Hepatocyte (in vitro differentiated cells): ENCODE data around the gene CMTM5. TPM values are rescaled to one million over a fixed set of nuclear protein-coding genes. Genes with fewer than 3 reads are reported as not detected.

ENCODE experiments used
- DNase-seq: peaks from one replicate; pipeline ENCODE4 v3.0.0-alpha.2; 2016; ENCODE audit warnings: low spot score
- H2AFZ ChIP-seq: fragments of 200-600 bp; sonication (generic); 2 replicates; pipeline ENCODE4 v1.6.0; 2016; ENCODE audit warnings: antibody characterized with exemption, mild to moderate bottlenecking
- H3K27ac ChIP-seq: fragments of 200-600 bp; sonication (generic); 2 replicates; pipeline ENCODE4 v1.5.1; 2016; ENCODE audit warnings: mild to moderate bottlenecking
- H3K27me3 ChIP-seq: fragments of 200-600 bp; sonication (generic); 2 replicates; pipeline ENCODE4 v1.6.1; 2016
- H3K36me3 ChIP-seq: fragments of 200-600 bp; sonication (generic); replicated peaks from 2 replicates; pipeline ENCODE4 v1.5.1; 2016; ENCODE audit warnings: low read depth; ENCODE audit not compliant: insufficient read depth
- H3K4me1 ChIP-seq: fragments of 200-600 bp; sonication (generic); 2 replicates; pipeline ENCODE4 v1.5.1; 2016; ENCODE audit warnings: mild to moderate bottlenecking, moderate library complexity; ENCODE audit not compliant: insufficient read depth
- H3K4me2 ChIP-seq: fragments of 200-600 bp; sonication (generic); 2 replicates; pipeline ENCODE4 v1.6.0; 2016
- H3K4me3 ChIP-seq: fragments of 200-600 bp; sonication (generic); 2 replicates; pipeline ENCODE4 v1.5.1; 2016; ENCODE audit warnings: mild to moderate bottlenecking
- H3K79me2 ChIP-seq: fragments of 200-600 bp; sonication (generic); 2 replicates; pipeline ENCODE4 v1.6.0; 2017; ENCODE audit warnings: mild to moderate bottlenecking
- H3K9me2 ChIP-seq: fragments of 200-600 bp; sonication (generic); replicated peaks from 2 replicates; pipeline ENCODE4 v1.6.0; 2017; ENCODE audit warnings: mild to moderate bottlenecking; ENCODE audit not compliant: insufficient read depth
- H3K9me3 ChIP-seq: fragments of 200-600 bp; sonication (generic); 2 replicates; pipeline ENCODE4 v1.5.1; 2016; ENCODE audit warnings: low read depth, mild to moderate bottlenecking
- H4K20me1 ChIP-seq: fragments of 200-600 bp; sonication (generic); 2 replicates; pipeline ENCODE4 v1.6.0; 2016; ENCODE audit warnings: mild to moderate bottlenecking; ENCODE audit not compliant: insufficient read depth, poor library complexity, severe bottlenecking
- EZH2 ChIP-seq: fragments of 200-600 bp; sonication (generic); IDR thresholded peaks from 2 replicates; pipeline ENCODE4 v1.6.1; 2016; ENCODE audit warnings: antibody characterized with exemption, mild to moderate bottlenecking, borderline replicate concordance
- EZH2phosphoT487 ChIP-seq: fragments of 200-600 bp; sonication (generic); IDR thresholded peaks from one replicate; pipeline ENCODE4 v1.6.1; 2018; ENCODE audit warnings: antibody characterized with exemption, mild to moderate bottlenecking, low read depth, moderate library complexity; ENCODE audit not compliant: unreplicated experiment, severe bottlenecking
- WGBS: methylation state at CpG from one replicate; pipeline ENCODE4 v1.1.6; 2016; ENCODE audit warnings: low lambda C conversion rate; ENCODE audit errors: missing lambda C conversion rate; 5-methylcytosine and 5-hydroxymethylcytosine counted together
- polyA plus RNA-seq: library from polyadenylated mRNA; unstranded; fragments of >200 nt; fragmentation: Nextera tagmentation; extraction: Ambion mirVana; gene quantifications from 2 replicates; pipeline ENCODE4 v1.2.1, GENCODE V29; 2016
- total RNA-seq: library from RNA; depleted of rRNA; stranded (reverse); fragments of >200 nt; gene quantifications from 2 replicates; pipeline ENCODE4 v1.2.3, GENCODE V29; 2014
- TF ChIP-seq, protein P1 (sequence below): fragments of 200-600 bp; sonication (generic); IDR thresholded peaks from 2 replicates; pipeline ENCODE4 v1.5.1; 2016; ENCODE audit warnings: antibody characterized with exemption, mild to moderate bottlenecking; ENCODE audit not compliant: poor library complexity

The CMTM5 gene
- total and polyA plus RNA-seq, 2 experiments from 2014 or later: 0.28 TPM; not detected in 1

DNA sequence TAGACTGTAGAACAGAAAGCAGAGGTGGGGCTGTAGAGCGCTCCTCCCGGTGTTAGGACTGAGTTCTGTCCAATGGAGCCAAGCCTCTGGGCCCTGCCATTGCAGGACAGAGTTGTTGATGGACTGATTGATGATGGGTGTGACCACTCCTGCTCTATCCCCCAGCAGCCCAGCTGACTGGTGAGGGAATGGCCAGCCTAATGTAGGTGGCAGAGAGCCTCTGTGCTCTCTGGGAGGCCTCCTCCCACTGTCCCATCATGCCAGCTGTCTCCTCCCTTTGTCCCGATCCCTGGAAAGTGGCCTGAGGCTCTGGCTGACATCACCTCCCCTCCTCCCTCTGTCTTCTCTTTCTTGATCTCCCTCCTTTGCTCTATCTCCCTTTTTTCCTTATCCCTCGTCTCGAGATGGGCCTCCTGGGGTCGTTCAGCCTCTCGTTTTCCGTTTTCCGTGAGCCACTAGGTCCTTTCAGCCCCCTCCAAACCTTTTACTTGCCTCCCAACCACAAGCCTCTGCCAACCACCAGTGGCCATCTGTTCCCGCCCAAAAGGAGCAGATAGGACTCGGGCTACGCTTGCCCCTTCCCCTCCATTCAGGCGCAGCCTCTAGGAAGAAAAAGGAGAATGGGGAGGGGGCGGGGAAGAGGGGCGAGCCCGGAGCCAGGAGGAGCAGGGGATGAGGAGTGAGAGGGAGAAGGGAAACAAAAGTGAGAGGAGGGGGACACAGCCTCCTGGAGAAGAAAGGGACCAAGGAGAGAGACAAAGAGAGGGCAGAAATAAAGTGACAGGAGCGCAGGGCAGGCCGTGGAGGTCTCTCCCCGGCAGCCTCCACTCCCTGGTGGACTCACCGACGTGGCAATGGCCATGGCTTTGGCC lies 12.4 kb upstream of the CMTM5 start:
- peak overlapping the region; percentile 96 for H3K4me2 ChIP-seq
- no peaks in the 10 kb centered on the region for H3K27me3 ChIP-seq
- TF ChIP-seq EZH2phosphoT487 (no peak), EZH2 (no peak)
- TF ChIP-seq, protein P1, sequence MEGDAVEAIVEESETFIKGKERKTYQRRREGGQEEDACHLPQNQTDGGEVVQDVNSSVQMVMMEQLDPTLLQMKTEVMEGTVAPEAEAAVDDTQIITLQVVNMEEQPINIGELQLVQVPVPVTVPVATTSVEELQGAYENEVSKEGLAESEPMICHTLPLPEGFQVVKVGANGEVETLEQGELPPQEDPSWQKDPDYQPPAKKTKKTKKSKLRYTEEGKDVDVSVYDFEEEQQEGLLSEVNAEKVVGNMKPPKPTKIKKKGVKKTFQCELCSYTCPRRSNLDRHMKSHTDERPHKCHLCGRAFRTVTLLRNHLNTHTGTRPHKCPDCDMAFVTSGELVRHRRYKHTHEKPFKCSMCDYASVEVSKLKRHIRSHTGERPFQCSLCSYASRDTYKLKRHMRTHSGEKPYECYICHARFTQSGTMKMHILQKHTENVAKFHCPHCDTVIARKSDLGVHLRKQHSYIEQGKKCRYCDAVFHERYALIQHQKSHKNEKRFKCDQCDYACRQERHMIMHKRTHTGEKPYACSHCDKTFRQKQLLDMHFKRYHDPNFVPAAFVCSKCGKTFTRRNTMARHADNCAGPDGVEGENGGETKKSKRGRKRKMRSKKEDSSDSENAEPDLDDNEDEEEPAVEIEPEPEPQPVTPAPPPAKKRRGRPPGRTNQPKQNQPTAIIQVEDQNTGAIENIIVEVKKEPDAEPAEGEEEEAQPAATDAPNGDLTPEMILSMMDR: no peak
- H2AFZ ChIP-seq: peak overlapping the region; percentile 80
- H3K27ac ChIP-seq: peak overlapping the region; percentile 99
- no peaks in the 10 kb centered on the region for H3K9me2 ChIP-seq
- H4K20me1 ChIP-seq: peaks cover 14% of the 10 kb centered on the region
- no peaks in the 10 kb centered on the region for H3K9me3 ChIP-seq
- peak; percentile 42 for DNase-seq
- WGBS: 15% methylated on average over 18 of the region's 21 CpGs
- H3K36me3 ChIP-seq: no peaks in the 10 kb centered on the region
- peak overlapping the region; percentile 61 for H3K4me3 ChIP-seq
- H3K79me2 ChIP-seq: peaks cover 45% of the 10 kb centered on the region
- peaks cover 14% of the 10 kb centered on the region for H3K4me1 ChIP-seq

- Histone ChIP-seq H2AFZ (peak within 1 kb of the TSS; percentile 80), H3K79me2 (peaks cover 45% of the 10 kb centered on the region), H3K27ac (peak within 1 kb of the TSS; percentile 99), H3K9me2 (no peaks in the 10 kb centered on the region), H3K27me3 (no peaks in the 10 kb centered on the region), H3K4me3 (peak within 1 kb of the TSS; percentile 61), H4K20me1 (peaks cover 14% of the 10 kb centered on the region), H3K4me1 (peaks cover 14% of the 10 kb centered on the region), H3K9me3 (no peaks in the 10 kb centered on the region), H3K4me2 (peak within 1 kb of the TSS; percentile 96), H3K36me3 (no peaks in the 10 kb centered on the region)
- WGBS: 3% methylated on average over 57 of the region's 74 CpGs
- peak; percentile 58 for DNase-seq
- TF ChIP-seq, protein P1: no peak
- TF ChIP-seq EZH2phosphoT487 (no peak), EZH2 (no peak)
Measured at GRCh38 chr14:23365036-23365731, 11.7 kb upstream of the CMTM5 start, which contains the start of gene EFS. Gene EFS, minus strand, starts transcription at chr14:23365172. Its CDS starts 147 bp downstream, at chr14:23365025.

GRCh38 chr14:23365732-23366425 lies 11.0 kb upstream of the CMTM5 start:
- Histone ChIP-seq H4K20me1 (peaks cover 11% of the 10 kb centered on the region), H3K9me3 (no peaks in the 10 kb centered on the region), H3K27ac (peak overlapping the region; percentile 99), H3K9me2 (no peaks in the 10 kb centered on the region), H2AFZ (peak overlapping the region; percentile 80), H3K36me3 (no peaks in the 10 kb centered on the region), H3K4me2 (peak overlapping the region; percentile 96), H3K4me1 (peaks cover 14% of the 10 kb centered on the region), H3K4me3 (peak overlapping the region; percentile 61), H3K79me2 (peaks cover 42% of the 10 kb centered on the region), H3K27me3 (no peaks in the 10 kb centered on the region)
- 1% methylated on average over 31 of the region's 51 CpGs for WGBS
- peak; percentile 86 for DNase-seq
- no peak for TF ChIP-seq EZH2
- TF ChIP-seq, protein P1: no peak
- TF ChIP-seq EZH2phosphoT487: no peak
